GM12878 (cell line): ENCODE measurements around the gene TPRG1. TPM values are rescaled to one million over a fixed set of nuclear protein-coding genes. Genes with fewer than 3 reads are reported as not detected.

Source experiments
- ATAC-seq: fragments of 200-7000 bp; cut with Tn5 transposase; 3 replicates; pipeline ENCODE4 v1.9.1; 2020; ENCODE audit warnings: mild to moderate bottlenecking, moderate library complexity
- BruUV-seq: library from RNA; stranded (reverse); fragments of 400-500 nt; replicated peaks from 2 replicates; lab custom pipeline; 2021; lab: Mats Ljungman, UMichigan
- CTCF ChIA-PET: fragments of 300-600 bp; sonication (Branson Sonifier 250); formaldehyde crosslinking; extraction: SDS; loops from one replicate; lab custom pipeline; 2021; ENCODE audit warnings: inconsistent platforms; lab: Yijun Ruan, JAX
- POLR2A ChIA-PET: fragments of 350-600 bp; formaldehyde crosslinking; extraction: SDS; loops from one replicate; lab custom pipeline; 2021; ENCODE audit warnings: inconsistent platforms; lab: Charles Lee
- RAD21 ChIA-PET: fragments of 300-600 bp; sonication (Branson Sonifier 250); formaldehyde crosslinking; loops from one replicate; lab custom pipeline; 2023; ENCODE audit warnings: antibody characterized with exemption; ENCODE audit not compliant: unreplicated experiment; lab: Charles Lee
- SMC1A ChIA-PET: fragments of 300-600 bp; sonication (Branson Sonifier 250); formaldehyde crosslinking; loops from one replicate; lab custom pipeline; 2023; ENCODE audit not compliant: unreplicated experiment, uncharacterized antibody; lab: Charles Lee
- DNase-seq: peaks from one replicate; pipeline ENCODE4 v3.0.0-alpha.2; 2011; ENCODE audit warnings: low read depth, low spot score
- FAIRE-seq: peaks from 3 replicates; lab custom pipeline; 2011; peaks lifted over from hg19 to GRCh38; lab: Jason Lieb, UNC
- H2AFZ ChIP-seq: 2 replicates; pipeline ENCODE4 v1.6.0; 2011; ENCODE audit warnings: low read depth, low read length, control low read depth; ENCODE audit not compliant: control insufficient read depth
- H3K27ac ChIP-seq: 2 replicates; pipeline ENCODE4 v1.5.1; 2011; ENCODE audit warnings: control low read depth; ENCODE audit not compliant: control insufficient read depth, insufficient read depth
- H3K27me3 ChIP-seq, 2 experiments: replicated peaks in 1 of 2; 2 replicates each; pipeline versions ENCODE4 v1.6.0 to v1.6.1; 2011; ENCODE audit warnings: low read length in 1 of 2; ENCODE audit not compliant: control insufficient read depth in 2 of 2, insufficient read depth in 2 of 2
- H3K36me3 ChIP-seq, 2 experiments: 2 replicates each; pipeline ENCODE4 v1.5.1; 2011; ENCODE audit warnings: low read length in 1 of 2; ENCODE audit not compliant: control insufficient read depth in 2 of 2, insufficient read depth in 2 of 2
- H3K4me1 ChIP-seq: 2 replicates; pipeline ENCODE4 v1.6.1; 2011; ENCODE audit warnings: mild to moderate bottlenecking, low read length, moderate library complexity, mixed read lengths; ENCODE audit not compliant: control insufficient read depth, insufficient read depth
- H3K4me2 ChIP-seq: 2 replicates; pipeline ENCODE4 v1.6.0; 2011; ENCODE audit warnings: control low read depth; ENCODE audit not compliant: control insufficient read depth, insufficient read depth
- H3K4me3 ChIP-seq: fragments of 200-600 bp; sonication (generic); 2 replicates; pipeline ENCODE4 v1.5.1; 2016
- H3K79me2 ChIP-seq: 2 replicates; pipeline ENCODE4 v1.6.0; 2011; ENCODE audit warnings: low read length; ENCODE audit not compliant: control insufficient read depth, insufficient read depth
- H3K9ac ChIP-seq: 2 replicates; pipeline ENCODE4 v1.8.0; 2011; ENCODE audit warnings: low read length, control low read depth, mixed read lengths; ENCODE audit not compliant: control insufficient read depth, insufficient read depth
- H3K9me3 ChIP-seq: replicated peaks from 3 replicates; pipeline ENCODE4 v1.5.1; 2011; ENCODE audit warnings: mild to moderate bottlenecking, low read length; ENCODE audit not compliant: control insufficient read depth, insufficient read depth
- H4K20me1 ChIP-seq: 2 replicates; pipeline ENCODE4 v1.6.0; 2011; ENCODE audit not compliant: control insufficient read depth, insufficient read depth
- BACH1 ChIP-seq: fragments of 450-650 bp; IDR thresholded peaks from 2 replicates; pipeline ENCODE4 v1.6.1; 2017; ENCODE audit warnings: mild to moderate bottlenecking, borderline replicate concordance
- CBFB ChIP-seq: IDR thresholded peaks from 2 replicates; pipeline ENCODE4 v1.6.1; 2016; ENCODE audit warnings: antibody characterized with exemption, low read depth
- CEBPB ChIP-seq, 2 experiments: fragments of 150-350 bp in 1 of 2; IDR thresholded peaks; 2 replicates each; pipeline ENCODE4 v1.6.1; 2012 to 2014; ENCODE audit warnings: low read depth in 2 of 2, low read length in 2 of 2, borderline replicate concordance in 1 of 2, inconsistent platforms in 1 of 2
- CHD4 ChIP-seq: fragments of 200-600 bp; sonication (generic); IDR thresholded peaks from 2 replicates; pipeline ENCODE4 v1.6.1; 2016; ENCODE audit warnings: mild to moderate bottlenecking
- FOS ChIP-seq: IDR thresholded peaks from 3 replicates; pipeline ENCODE4 v1.6.1; 2011; ENCODE audit warnings: borderline replicate concordance; ENCODE audit not compliant: insufficient read length; ENCODE audit errors: extremely low read depth
- KDM1A ChIP-seq: fragments of 200-600 bp; sonication (generic); IDR thresholded peaks from 2 replicates; pipeline ENCODE4 v1.6.1; 2016; ENCODE audit warnings: borderline replicate concordance
- LARP7 ChIP-seq: fragments of 450-650 bp; IDR thresholded peaks from 2 replicates; pipeline ENCODE4 v1.6.1; 2017; ENCODE audit warnings: mild to moderate bottlenecking
- MEF2B ChIP-seq: fragments of 450-650 bp; IDR thresholded peaks from 2 replicates; pipeline ENCODE4 v1.6.1; 2018; ENCODE audit warnings: mild to moderate bottlenecking, moderate library complexity; ENCODE audit not compliant: partially characterized antibody, poor library complexity, severe bottlenecking
- PML ChIP-seq: IDR thresholded peaks from 2 replicates; pipeline ENCODE4 v1.6.1; 2012; ENCODE audit warnings: low read length, inconsistent platforms
- SMC3 ChIP-seq: IDR thresholded peaks from 2 replicates; pipeline ENCODE4 v1.6.1; 2011; ENCODE audit warnings: low read length, improper control_type of control experiment, borderline replicate concordance
- SP1 ChIP-seq: IDR thresholded peaks from one replicate; pipeline ENCODE4 v1.6.1; 2011; ENCODE audit warnings: low read depth, low read length
- TBL1XR1 ChIP-seq: IDR thresholded peaks from 2 replicates; pipeline ENCODE4 v1.6.1; 2012; ENCODE audit warnings: low read depth, low read length, improper control_type of control experiment
- TCF12 ChIP-seq: IDR thresholded peaks from 2 replicates; pipeline ENCODE4 v1.6.1; 2011; ENCODE audit warnings: low read depth, mild to moderate bottlenecking, low read length
- ZNF384 ChIP-seq: IDR thresholded peaks from 2 replicates; pipeline ENCODE4 v1.6.1; 2012; ENCODE audit warnings: low read depth, mild to moderate bottlenecking, low read length, improper control_type of control experiment, borderline replicate concordance
- WGBS: methylation state at CpG from one replicate; pipeline ENCODE4 v1.1.6; 2016; ENCODE audit warnings: low lambda C conversion rate; ENCODE audit not compliant: insufficient replicate concordance, insufficient coverage; ENCODE audit errors: missing lambda C conversion rate; 5-methylcytosine and 5-hydroxymethylcytosine counted together
- in situ Hi-C: fragments of 300-500 bp; cut with MboI; formaldehyde crosslinking; loops from 9 replicates; pipeline ENCODE4 v1.14.3; 2018; ENCODE audit warnings: mixed read lengths
- intact Hi-C: fragments of 100-400 bp; cut with micrococcal nuclease; formaldehyde crosslinking; loops from one replicate; pipeline ENCODE4 v1.14.2; 2022; ENCODE audit not compliant: unreplicated experiment
- polyA plus RNA-seq, 11 experiments: library from polyadenylated mRNA; depleted of rRNA in 4 of 11; unstranded in 6 of 11; stranded (reverse) in 5 of 11; fragments of >200 nt; fragmentation: Nextera tagmentation in 4 of 11; fragmentation: Illumina TruSeq in 1 of 11; extraction: Ambion mirVana in 4 of 11; extraction: Trizol in 1 of 11; gene quantifications; 1 replicate in 1 of 11; 2 replicates in 10 of 11; pipeline versions ENCODE4 v1.2.1 to v1.2.3, GENCODE V29; 2011 to 2016; ENCODE audit warnings: inconsistent platforms in 2 of 11, missing spikeins in 2 of 11, low read depth in 1 of 11
- total RNA-seq, 4 experiments: library from RNA; depleted of rRNA in 3 of 4; stranded (reverse); fragments of >200 nt in 3 of 4; fragmentation: Illumina TruSeq in 1 of 4; extraction: Trizol in 1 of 4; gene quantifications; 2 replicates each; pipeline versions ENCODE4 v1.2.1 to v1.2.3, GENCODE V29; 2013 to 2021
- TF ChIP-seq, protein P1 (sequence below): fragments of 150-350 bp; IDR thresholded peaks from 2 replicates; pipeline ENCODE4 v1.6.1; 2014; ENCODE audit warnings: mild to moderate bottlenecking, low read depth, low read length
- TF ChIP-seq, protein P2 (sequence below): fragments of 450-650 bp; IDR thresholded peaks from 2 replicates; pipeline ENCODE4 v1.6.1; 2017; ENCODE audit warnings: mild to moderate bottlenecking, low read depth, inconsistent platforms; ENCODE audit not compliant: poor library complexity, severe bottlenecking

The TPRG1 gene
- total and polyA plus RNA-seq, 10 of the 15 experiments (the other 5 are each of a cell fraction or from before 2014, with no cell fraction given), result 0.26 to 30.7 (median 3.6) TPM

DNA sequence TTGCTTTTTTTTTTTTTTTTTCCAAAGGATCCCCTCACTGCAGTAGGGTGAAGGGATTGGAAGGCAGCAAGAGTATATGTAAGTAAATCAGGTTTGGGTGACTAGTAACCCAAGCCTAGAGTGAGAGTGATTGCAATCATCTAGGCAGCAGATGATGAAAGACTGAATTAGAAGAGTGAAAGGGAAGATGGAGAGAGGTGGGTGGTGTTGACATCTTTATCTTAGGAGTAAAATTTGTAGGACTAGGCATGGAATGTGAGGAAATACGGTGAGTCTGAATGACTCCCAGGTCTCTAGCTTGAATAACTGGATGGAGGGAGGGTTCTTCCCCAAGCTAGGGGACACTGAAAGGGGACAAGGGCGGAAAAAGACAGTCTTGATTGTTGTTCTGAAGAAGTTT, 63.4 kb downstream of the TPRG1 start:
- H3K4me1 ChIP-seq, result no peaks in the 10 kb centered on the region
- BruUV-seq, result no TSS peak

More for the DNA sequence above, 63.4 kb downstream of the TPRG1 start:
- 28% methylated on average over 2 of the region's 2 CpGs for WGBS
- SMC1A ChIA-PET, result no interaction called here
- no peaks in the 10 kb centered on the region for H3K36me3 ChIP-seq
- no peak for ATAC-seq
- intact Hi-C loops, result loop anchor here (10.0 kb wide), 1 partner anchor 60 kb away; the partner anchor contains the start of gene TPRG1
- H3K9ac ChIP-seq, result no peak overlapping the region
- no peak overlapping the region for H3K27ac ChIP-seq
- no peaks in the 10 kb centered on the region for H4K20me1 ChIP-seq
- no peak overlapping the region for H3K4me2 ChIP-seq
- DNase-seq, result no peak
- CTCF ChIA-PET, result interaction anchor here (0.6 kb wide), 1 partner anchor 283 kb away, joined by 3 read pairs; no protein-coding TSS in a partner anchor
- H3K27me3 ChIP-seq, result no peaks in the 10 kb centered on the region; a peak in 2 of 4 replicates
- H3K4me3 ChIP-seq, result no peak overlapping the region
- POLR2A ChIA-PET, result no interaction called here
- H3K9me3 ChIP-seq, result no peaks in the 10 kb centered on the region
- no peak overlapping the region for H2AFZ ChIP-seq
- TF ChIP-seq SMC3 (no peak), LARP7 (no peak), TCF12 (no peak), CEBPB (IDR thresholded peaks at IDR 0.05; ENCODE audit: borderline replicate concordance in 1 of 2, low read depth in 2 of 2, low read length in 2 of 2) (no peak), CHD4 (no peak), CBFB (no peak), ZNF384 (no peak), KDM1A (no peak), FOS (no peak), BACH1 (no peak), MEF2B (no peak), TBL1XR1 (no peak), PML (no peak), SP1 (no peak)
- TF ChIP-seq, protein P1, sequence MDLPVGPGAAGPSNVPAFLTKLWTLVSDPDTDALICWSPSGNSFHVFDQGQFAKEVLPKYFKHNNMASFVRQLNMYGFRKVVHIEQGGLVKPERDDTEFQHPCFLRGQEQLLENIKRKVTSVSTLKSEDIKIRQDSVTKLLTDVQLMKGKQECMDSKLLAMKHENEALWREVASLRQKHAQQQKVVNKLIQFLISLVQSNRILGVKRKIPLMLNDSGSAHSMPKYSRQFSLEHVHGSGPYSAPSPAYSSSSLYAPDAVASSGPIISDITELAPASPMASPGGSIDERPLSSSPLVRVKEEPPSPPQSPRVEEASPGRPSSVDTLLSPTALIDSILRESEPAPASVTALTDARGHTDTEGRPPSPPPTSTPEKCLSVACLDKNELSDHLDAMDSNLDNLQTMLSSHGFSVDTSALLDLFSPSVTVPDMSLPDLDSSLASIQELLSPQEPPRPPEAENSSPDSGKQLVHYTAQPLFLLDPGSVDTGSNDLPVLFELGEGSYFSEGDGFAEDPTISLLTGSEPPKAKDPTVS, result no peak
- TF ChIP-seq, protein P2, sequence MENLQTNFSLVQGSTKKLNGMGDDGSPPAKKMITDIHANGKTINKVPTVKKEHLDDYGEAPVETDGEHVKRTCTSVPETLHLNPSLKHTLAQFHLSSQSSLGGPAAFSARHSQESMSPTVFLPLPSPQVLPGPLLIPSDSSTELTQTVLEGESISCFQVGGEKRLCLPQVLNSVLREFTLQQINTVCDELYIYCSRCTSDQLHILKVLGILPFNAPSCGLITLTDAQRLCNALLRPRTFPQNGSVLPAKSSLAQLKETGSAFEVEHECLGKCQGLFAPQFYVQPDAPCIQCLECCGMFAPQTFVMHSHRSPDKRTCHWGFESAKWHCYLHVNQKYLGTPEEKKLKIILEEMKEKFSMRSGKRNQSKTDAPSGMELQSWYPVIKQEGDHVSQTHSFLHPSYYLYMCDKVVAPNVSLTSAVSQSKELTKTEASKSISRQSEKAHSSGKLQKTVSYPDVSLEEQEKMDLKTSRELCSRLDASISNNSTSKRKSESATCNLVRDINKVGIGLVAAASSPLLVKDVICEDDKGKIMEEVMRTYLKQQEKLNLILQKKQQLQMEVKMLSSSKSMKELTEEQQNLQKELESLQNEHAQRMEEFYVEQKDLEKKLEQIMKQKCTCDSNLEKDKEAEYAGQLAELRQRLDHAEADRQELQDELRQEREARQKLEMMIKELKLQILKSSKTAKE, result no peak
- in situ Hi-C loops, result no loop called here
- RAD21 ChIA-PET, result no interaction called here
- H3K79me2 ChIP-seq, result no peaks in the 10 kb centered on the region
- no peak for FAIRE-seq
